Measurements from ENCODE around the gene RSPO4. TPM values are rescaled to one million over a fixed set of nuclear protein-coding genes. Genes with fewer than 3 reads are reported as not detected.
"Not testable (repeated sequence)": the region's sequence is repeated elsewhere in the genome, so short reads cannot be mapped to it uniquely, and the experiment has no call there.

The RSPO4 gene
- total RNA-seq, 1 experiment from 2014 or later: 0.32 TPM

GRCh38 chr20:1005452-1006027, 3.4 kb upstream of the RSPO4 start:
- DNase-seq (ENCODE audit: low read depth): peak; percentile 36

DNA sequence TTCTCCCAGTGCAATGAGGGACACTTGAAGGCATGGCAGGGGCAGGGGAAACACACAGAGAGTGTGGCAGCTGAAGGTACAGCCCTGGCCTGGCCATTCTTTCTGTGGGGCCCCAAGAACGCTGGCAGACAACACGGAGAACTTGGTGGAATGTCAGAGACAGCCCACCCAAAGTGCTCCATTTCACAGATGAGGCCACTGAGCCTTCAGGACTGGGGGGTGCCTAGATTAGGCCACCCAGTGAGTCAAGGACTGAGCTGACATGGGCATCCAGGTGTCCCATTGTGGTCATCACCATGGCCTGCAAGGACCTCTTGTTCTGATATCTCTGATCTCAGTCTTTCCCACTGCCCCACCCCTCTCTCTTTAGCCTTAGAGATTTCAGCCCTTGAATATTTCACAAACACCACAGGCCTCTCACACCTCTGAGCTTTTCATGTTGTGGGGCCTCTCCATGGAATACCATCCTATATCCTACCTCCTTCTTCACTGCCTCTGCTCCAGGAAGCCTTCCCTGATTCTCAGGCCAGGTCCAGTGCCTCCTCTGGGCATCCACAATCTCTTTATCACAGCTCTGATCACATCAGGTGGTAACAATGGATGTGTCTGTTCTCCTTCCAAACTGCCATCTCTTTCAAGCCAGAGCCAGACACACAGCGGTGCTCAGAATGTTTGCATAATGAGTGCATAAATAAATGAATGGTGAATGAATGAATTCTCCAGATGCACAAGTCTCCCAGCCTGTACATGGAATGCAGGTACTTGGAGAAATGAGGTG, 2.0 kb upstream of the RSPO4 start:
- no peak for DNase-seq (ENCODE audit: low read depth)

DNA sequence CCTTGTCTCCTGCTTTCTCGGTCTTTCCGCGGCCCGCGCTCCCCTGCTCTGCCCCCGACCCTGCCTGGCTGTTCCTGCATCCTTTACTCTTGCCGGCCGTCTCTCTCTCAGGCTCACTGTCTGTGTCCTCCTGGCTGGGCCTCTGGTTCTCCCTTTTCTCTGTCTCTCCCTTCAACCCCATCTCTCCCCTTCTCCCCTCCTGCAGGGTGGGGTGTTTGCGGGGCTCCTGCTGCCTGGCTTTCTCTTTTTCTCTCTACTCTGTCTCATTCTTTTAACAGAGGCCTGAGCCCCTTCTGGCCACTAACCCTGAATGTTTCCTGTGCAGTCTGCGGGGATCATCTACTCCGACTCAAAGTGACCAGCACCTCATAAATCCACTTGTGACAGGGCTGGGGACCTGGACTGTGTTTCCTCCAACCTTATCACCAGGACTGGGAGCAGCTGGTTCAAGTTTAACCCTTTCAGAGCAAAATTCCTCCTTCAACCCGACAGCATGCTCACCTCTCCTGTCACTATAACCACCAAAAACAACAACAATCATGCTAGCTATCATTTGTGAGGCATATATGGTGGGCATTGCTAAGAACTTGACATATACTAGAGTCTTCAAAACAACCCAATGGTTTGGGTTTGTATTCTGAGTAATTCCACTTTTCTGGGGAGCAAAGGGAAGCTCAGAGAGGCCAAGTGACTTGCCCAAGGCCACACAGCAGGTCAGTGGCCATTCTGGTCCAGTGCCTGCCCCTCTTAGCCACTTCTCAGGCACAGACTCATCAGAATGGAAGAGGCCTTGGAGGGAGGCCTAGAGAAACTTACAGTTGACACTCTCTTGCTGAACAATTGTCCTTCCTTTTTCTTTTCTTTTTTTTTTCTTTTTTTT, 811 bp upstream of the RSPO4 start:
- no peak for DNase-seq (ENCODE audit: low read depth)

DNA sequence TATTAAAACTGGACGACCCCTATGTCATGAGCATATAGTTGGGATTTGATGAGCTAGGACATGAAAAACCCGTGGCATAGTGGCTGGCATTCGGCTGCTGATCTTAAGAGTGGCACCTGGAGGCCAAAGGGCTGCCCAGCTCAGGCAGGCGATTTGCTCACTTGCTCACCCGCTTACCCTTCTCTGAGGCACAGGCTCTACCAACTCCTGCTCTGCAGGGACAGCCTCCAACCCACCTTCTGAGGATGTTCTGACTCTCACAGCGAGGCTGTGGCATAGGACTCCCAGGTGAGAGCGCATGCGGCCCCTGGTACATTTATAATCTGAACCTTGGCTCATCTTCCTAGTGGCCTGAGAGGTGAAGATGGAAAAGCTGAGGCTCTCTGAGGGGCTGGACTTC, 995 bp downstream of the RSPO4 start:
- no peak for DNase-seq (ENCODE audit: low read depth)

- no peak for DNase-seq (ENCODE audit: low read depth)
Observed at GRCh38 chr20:998231-998830, 3.8 kb downstream of the RSPO4 start.

DNA sequence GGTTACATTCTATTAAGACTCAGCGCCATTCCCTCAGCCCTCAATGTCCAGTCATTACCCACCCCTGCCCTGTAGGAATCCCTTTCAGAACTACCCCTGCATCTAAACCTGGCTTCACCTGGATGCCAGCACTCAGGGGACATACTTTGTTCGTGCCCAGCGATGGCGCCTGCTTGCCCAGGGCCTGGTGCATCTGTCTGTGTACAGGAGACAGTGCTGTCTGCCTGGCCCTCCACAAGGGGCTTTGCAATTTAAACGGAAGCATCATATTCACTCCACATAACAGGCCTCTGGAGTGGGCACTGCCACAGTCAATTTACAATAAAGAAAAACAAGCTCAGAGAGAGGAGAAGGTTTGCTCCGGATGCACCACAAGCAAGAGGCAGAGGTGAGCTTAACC, 4.6 kb downstream of the RSPO4 start:
- no peak for DNase-seq (ENCODE audit: low read depth)

DNA sequence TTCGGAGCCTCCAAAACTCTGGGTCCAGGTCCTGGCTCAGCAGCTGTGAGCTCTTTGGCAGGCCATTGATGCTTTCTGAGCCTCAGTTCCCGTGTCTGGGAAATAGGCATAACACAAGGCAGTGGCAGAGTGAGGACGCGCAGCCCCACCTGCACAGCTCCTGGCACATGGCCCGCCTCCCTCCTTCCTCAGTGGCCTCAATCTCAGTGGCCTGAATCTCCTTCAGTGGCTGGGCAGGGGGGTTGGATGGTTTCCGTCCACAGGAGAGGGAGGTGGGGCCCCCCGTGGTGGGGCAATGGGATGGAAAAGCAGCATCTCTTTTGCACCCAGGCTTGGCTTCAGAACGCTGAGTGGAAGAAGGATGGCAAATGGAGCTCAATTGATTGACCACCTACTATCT, 5.1 kb downstream of the RSPO4 start:
- DNase-seq (ENCODE audit: low read depth): no peak

DNA sequence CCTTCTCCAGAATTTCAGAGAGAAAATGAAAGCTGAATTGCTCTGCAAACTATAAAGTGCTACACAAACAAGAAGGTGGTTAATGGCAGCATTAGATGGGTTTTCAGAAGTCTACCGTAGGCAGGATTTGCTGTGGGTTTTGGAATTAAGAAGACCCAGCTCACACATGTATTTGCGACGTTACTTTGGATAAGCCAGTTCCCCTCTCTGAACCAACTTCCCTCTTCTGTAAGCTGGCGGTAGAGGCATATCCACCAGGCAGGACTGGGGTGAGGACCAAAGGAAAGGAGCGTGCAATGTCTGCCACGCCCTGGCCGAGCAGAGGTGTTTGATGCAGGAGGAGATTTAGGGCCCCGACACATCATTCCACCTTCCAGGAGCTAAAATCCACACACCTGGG, 6.9 kb downstream of the RSPO4 start:
- DNase-seq (ENCODE audit: low read depth): no peak

DNA sequence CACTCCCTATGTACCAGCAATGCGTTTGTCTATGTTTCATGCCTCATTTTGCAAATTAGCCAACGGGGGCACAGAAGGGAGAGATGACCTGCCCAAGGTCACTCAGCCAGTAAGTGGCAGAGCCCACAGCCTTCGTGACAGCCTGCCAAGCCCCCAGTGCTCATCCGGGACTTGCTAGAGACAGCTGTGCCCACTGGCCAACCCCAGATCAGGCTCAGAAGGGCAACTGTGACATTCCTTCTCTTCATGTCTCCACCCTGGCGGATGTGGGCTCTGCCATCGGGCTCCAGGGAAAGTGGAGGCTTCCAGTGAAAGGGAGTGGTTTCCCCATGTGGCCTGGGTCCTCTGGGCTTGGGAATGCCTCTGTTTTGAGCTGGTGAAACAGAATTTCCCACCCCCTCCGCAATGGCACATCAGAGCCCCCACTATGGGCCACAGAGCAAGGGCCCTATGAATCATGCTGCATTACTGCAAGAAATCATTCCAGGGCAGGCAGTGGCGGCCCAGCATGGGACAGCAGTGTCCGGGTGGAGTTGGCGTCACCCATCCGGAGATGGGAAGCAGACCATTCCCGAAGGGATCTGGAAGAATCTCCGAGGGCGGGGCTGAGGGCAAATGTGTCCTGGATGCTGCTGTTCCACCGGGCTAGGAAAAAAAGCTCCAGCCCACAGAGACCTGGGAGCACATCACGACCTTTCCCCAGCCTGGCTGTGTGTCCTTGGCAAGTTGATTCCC, 9.1 kb downstream of the RSPO4 start:
- DNase-seq (ENCODE audit: low read depth): peak; percentile 20

- DNase-seq (ENCODE audit: low read depth): no peak
Observed at GRCh38 chr20:991850-992249, 10.3 kb downstream of the RSPO4 start.

DNA sequence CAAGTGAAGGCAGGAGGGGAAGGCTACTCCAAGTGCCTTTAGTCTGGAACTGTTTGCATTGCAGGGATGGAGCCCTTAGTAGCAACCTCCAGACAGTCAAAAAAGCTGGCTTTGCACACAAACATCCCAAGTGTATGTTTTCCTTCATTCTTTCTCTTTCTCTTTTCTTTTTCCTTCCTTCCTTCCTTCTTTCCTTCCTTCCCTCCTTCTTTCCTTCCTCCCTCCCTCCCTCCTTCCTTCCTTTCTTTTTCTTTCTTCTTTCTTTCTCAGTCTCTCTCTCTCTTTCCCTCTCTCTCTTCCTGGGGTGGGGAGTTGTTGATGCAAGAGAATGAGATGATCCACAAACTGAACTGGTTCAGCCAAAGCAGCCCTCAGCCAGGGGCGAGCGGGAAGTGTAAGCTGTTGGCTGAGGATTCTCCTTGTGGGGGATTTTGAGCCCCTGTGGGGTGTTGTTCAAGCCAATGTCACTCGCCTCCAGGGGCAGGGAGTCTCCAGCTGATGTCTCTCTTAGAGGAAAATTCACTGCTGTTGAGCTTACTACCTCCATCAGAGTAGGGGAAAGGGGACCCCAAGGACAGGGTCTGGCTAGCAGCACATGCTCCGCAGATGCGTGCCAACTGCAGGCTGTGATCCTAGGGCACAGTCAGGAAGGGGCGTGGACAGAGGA, 11.7 kb downstream of the RSPO4 start:
- no peak for DNase-seq (ENCODE audit: low read depth)

DNA sequence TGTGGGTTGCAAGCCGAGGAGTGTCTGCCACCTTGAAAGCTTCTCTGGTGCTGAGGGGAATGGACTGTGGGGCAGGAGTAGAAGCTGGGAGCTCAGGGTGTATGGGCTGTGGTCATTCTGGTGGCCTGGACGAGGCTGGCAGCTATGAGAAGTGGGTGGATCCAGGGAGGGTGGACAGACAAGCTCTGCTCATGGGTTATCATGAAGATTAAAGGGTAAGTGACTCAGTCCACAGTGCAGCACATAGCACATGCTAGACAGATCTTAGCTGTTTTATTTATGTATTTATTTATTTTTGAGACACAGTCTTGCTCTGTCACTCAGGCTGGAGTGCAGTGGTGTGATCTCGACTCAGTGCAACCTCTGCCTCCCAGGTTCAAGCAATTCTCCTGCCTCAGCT, 13.8 kb downstream of the RSPO4 start:
- no peak for DNase-seq (ENCODE audit: low read depth)

GRCh38 chr20:987677-988076, 14.4 kb downstream of the RSPO4 start:
- DNase-seq (ENCODE audit: low read depth): no peak

- DNase-seq (ENCODE audit: low read depth): peak; percentile 44
Observed at GRCh38 chr20:986733-987355, 15.3 kb downstream of the RSPO4 start.

DNA sequence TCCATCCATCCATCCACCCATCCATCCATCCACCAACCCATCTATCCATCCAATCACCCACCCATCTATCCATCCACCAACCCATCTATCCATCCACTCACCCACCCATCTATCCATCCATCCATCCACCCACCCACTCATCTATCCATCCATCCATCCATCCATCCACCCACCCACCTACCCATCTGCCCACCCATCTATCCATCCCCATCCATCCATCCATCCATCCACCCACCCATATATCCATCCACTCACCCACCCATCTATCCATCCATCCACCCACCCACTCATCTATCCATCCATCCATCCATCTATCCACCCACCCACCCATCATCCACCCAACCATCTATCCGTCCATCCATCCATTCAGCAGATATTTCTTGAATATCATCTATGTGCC, 17.1 kb downstream of the RSPO4 start:
- DNase-seq (ENCODE audit: low read depth): not testable (repeated sequence)

DNA sequence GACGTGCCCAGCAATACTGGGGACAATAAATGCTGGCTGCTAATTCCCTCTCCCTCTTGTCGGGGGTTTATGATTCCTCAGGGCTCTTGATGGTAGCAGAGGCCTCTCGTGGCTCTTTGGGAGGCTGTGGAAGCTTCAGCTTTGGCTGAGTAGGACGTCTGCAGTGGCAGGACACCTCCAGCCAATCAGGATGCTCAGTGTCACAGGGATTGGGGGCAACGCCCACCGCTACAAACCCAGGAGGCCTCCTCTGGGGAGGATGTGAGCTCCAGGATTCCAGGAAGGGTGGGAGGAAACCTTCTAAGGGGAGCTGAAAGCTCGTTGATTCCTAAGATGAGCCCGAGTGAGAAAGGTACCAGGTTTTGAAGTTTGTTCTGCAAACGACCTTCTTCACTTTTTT, 19.4 kb downstream of the RSPO4 start:
- DNase-seq (ENCODE audit: low read depth): no peak

DNA sequence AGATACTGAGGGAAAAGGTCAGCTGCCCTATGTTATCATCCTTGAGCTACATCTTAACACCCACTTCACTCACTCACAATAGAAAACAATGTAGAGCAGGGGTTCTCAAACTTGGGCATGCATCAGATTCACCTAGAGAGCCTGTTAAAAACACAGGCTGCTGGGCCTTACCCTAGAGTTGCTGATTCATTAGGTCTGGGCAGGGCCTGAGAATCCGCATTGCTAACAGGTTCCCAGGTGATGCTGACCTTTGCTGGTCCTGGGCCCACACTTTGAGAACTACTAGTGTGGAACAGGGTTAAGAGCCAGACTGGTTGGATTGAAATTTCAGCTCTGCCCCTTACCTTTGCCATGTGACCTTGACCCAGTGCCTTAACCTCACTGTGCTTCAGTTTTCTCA, 25.1 kb downstream of the RSPO4 start:
- DNase-seq (ENCODE audit: low read depth): no peak

- no peak for DNase-seq (ENCODE audit: low read depth)
Observed at GRCh38 chr20:976033-976432, 26.1 kb downstream of the RSPO4 start.

DNA sequence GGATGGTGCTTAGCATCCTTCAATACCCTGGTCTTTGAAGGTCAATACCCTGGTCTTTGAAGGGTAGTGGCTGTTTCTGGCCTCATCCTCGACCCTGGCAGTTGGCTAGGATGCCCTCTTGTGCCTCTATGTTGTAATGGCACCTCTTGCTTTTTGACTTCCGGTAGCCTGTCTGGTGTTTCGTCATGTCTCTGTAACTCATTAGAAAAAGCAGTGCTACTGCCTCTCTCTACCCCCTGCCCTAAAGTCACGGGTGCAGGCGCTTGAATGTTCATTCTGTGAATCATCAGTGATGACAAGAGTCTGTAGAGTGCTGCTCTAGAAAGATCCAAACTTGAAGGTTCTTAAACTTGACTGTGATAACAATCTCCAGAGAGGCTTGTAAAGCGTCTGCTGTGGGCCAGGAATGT, 28.3 kb downstream of the RSPO4 start:
- peak; percentile 57 for DNase-seq (ENCODE audit: low read depth)

GRCh38 chr20:972256-972655, 29.9 kb downstream of the RSPO4 start:
- no peak for DNase-seq (ENCODE audit: low read depth)

All from HT1080 (cell line).